Ureter (tissue), 1 donor: ENCODE data around the gene DBNDD2. TPM values are rescaled to one million over a fixed set of nuclear protein-coding genes. Genes with fewer than 3 reads are reported as not detected.

Experiments
- DNase-seq: peaks from one replicate; pipeline ENCODE4 v3.0.0-alpha.2; 2020; ENCODE audit warnings: low spot score
- total RNA-seq: library from RNA; stranded (reverse); gene quantifications from one replicate; pipeline ENCODE4 v1.2.4, GENCODE V29; 2023
- donor health status: DM: yes; HTN: yes; CAD: no.

The DBNDD2 gene
- total RNA-seq, 1 donor from 2014 or later: 63.0 TPM

DNA sequence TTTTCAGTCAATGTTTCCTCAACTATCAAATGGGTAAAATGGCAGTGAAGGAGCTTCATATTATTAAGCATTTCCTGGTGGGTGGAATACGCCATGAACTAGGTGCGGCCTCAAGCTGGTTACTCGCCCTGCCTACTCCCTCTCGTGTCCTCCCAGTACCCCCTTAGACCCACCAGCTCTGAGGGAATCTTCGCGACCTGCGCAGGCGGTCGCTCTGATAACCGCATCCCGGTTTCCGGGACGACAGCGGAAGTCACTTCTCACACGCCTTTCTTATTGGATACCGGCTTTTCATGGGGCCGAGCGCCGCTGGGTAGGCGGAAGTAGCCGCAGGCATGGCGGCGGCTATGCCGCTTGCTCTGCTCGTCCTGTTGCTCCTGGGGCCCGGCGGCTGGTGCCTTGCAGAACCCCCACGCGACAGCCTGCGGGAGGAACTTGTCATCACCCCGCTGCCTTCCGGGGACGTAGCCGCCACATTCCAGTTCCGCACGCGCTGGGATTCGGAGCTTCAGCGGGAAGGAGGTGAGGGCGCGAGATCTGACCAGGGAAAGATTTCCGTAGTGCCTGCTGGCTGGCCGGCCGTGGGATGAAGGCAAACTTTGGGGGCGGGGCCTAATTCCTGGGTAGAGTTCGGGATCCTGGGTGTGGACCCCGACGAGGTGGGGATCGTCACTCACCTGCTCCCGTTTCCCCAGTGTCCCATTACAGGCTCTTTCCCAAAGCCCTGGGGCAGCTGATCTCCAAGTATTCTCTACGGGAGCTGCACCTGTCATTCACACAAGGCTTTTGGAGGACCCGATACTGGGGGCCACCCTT is 7.9 kb downstream of the DBNDD2 start, which contains the start of gene PIGT:
Gene PIGT (plus strand): TSS at position 320 of the 816 bp plus-strand sequence. CDS start 16 bp downstream, at position 336.
- DNase-seq: peak; percentile 89

DNA sequence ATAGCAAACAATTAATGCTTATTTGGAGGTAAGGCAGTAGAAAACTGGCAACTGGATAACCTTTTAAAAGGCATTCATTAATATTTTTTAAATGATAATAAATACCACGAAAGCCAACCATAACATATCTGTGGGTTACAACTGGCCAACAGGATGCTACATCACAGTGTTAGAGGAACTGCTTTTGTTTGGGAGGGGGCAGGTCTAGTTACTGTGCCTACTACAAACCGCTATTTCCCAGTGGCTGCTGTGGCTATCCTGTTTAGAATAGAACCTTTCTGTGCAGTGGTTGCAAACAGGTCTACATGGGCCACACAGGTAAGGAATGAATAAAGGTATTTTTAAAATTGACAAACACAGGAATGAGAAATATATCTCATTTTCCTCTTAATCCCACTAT is 8.8 kb downstream of the DBNDD2 start:
- no peak for DNase-seq

DNA sequence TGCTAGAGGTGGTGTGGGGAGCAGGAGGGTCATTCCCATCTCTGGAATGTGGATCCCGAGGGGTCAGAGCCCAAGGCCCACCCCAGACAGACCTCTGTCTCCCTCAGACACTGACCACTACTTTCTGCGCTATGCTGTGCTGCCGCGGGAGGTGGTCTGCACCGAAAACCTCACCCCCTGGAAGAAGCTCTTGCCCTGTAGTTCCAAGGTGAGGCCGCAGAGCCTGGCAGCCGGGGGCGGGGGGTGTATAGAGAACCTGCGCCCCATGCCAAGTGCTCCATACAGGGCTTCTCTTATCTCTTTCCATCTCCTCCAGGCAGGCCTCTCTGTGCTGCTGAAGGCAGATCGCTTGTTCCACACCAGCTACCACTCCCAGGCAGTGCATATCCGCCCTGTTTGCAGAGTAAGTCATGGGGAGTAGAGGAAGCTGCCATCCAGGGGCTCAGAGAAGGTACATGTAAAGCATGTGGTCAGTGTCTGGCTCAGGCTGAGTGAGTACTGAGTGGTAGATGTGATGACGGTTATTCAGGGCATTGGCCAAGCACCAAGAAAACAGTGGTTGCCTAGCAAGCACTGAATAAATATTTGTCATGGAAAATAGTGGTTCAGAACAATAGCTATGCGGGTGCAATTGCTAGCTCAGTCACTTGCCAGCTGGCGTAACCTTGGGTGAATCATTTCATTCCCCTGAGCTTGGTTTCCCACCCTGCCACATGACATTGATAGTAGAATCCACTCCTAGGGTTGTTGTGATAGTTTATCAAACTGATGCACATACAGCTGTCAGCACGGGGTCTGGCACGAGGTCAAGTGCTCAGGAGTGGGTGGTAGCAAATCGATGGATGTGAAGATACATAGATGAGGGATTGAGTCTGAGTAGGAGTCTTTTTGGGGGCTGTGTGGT is 11.4 kb downstream of the DBNDD2 start:
- no peak for DNase-seq

DNA sequence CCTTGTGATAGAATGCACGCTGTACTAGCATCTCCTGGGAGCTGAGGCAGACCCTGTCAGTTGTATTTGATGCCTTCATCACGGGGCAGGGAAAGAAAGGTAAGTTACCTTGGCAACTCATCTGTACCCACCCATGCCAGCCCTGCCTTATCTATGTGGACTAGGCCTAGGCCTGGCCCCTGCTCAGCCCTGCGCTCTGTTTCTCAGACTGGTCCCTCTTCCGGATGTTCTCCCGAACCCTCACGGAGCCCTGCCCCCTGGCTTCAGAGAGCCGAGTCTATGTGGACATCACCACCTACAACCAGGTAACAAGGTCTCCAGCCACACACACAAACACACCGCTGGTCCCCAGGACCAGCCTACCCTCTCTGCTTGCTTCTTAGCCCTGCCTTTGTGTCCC is 12.0 kb downstream of the DBNDD2 start:
- DNase-seq: no peak

DNA sequence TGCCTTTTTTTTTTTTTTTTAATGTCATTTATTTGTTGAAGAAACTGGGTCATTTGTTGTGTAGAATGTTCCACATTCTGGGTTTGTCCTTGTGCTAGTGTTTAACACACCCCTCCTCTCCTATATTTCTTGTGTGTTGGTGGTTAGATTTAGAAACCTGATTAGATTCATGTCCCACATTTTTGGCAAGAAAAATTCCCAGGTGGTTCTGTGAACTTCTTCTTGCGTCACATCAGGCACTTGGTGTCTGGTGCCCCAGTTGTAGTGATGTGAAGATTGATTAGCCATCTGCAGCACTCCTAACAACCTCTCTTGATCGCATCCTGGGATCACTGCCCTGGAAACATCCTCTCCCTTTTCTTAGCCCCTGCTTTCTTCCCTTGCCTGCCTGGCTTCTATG is 15.6 kb downstream of the DBNDD2 start:
- no peak for DNase-seq

DNA sequence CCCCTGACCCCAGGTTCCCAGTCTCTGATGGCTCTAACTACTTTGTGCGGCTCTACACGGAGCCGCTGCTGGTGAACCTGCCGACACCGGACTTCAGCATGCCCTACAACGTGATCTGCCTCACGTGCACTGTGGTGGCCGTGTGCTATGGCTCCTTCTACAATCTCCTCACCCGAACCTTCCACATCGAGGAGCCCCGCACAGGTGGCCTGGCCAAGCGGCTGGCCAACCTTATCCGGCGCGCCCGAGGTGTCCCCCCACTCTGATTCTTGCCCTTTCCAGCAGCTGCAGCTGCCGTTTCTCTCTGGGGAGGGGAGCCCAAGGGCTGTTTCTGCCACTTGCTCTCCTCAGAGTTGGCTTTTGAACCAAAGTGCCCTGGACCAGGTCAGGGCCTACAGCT is 17.5 kb downstream of the DBNDD2 start:
- no peak for DNase-seq

DNA sequence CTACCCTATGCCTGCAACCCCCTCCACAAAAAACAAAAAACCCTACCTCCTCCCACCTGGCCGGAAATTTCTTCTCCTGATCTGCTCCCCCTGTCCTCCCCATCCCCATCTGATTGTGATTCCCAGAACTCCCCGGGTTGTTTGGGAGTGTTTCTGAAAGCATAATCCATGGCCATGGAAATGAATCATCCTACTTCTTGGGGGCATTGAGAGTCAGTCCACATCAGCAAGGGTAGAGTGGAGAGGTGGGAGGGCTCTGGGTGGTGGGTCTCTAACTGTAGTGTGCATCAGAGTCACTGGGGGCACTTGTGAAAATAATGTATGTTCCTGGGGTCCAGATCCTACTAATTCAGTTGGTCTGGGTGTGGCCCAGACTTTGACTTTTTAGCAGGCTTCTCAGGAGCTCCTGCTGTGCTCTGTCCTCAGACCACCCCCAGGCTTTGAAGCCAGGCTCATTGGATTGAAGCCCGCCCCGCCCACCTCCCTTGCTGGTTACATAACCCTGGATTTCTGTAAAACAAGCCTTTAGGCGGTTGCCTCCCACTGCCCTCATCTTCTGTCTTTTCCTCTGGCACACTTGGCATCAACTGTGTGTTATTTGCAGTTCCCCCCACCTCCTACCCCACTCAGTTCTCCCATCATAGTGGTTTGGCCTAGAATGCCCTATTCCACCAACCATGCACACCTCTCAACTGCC is 18.4 kb downstream of the DBNDD2 start:
- no peak for DNase-seq

DNA sequence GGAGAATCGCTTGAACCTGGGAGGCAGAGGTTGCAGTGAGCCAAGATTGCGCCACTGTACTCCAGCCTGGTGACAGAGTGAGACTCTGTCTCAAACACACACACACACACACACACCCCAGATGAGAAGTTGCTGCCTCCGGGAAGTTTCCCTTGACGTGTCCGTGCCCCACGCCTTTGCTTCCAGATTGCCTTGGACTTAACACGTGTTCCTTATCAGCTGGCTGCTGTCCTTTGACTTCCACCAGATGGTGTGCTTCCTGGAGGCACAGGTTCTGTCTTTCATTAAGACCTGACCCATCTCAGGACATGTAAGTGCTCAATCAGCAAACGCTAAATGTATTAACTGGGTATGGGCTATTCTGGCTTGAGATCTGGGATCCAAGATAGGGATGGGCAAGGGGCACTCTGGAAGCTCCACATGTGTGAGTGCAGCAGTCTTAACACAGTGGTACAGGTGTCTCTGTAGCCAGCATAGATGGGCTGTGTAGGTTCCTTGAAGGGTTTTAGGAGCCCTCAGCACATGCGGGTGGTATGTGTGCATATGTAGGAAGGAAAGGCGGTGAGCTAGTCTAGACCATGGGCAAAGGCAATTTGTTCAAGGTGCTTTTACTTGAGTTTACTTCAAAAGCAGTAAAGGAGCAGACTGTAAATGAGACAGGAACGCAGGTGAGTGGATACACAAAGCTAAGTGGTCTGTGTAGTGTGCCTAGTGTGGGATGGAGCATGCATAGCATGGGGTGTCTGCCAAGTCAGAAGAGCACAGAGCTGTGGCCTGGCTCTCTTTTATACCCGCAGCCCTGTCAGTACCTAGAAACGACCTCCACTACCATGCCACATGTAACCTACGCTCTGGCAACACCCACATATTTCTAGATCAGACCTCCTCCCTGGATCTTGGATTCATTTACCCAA is 19.4 kb downstream of the DBNDD2 start:
- DNase-seq: no peak

DNA sequence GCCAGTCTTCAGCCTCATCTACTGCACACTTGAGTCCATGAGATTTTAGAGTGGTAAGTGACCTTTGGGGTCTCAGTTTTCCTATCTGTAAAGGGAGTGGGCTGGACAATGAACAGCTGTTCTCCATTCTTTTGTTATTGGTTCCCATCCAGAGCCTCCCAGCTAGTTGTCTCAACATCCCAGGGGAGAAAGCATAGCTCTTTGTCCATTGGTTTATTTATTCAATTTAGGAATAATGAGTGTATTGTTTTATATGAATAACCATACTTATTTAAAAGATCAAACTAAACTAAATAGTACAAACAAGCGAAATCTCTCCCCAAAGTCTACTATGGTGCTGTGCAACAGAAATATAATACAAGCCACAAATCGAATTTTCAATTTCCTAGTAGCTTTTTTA is 21.5 kb downstream of the DBNDD2 start:
- no peak for DNase-seq

DNA sequence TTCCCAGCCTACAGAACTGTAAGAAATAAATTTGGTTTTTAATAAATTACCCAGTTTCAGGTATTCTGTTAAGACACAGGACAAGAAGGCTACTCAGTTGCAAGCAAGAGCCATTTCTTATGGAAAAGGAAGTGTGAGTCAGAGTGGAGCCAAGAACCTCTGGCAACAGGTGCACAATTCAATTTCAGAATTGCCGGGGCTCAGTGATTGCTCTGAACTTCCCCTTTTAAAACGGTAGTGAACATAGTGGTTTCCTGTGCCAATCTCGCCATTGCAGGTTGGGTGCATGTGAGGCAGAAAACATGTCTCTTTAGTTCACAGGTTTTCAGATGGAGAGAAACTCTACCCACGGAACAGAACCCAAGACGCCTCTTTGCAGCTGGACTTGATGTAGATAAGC is 24.2 kb downstream of the DBNDD2 start:
- DNase-seq: no peak

DNA sequence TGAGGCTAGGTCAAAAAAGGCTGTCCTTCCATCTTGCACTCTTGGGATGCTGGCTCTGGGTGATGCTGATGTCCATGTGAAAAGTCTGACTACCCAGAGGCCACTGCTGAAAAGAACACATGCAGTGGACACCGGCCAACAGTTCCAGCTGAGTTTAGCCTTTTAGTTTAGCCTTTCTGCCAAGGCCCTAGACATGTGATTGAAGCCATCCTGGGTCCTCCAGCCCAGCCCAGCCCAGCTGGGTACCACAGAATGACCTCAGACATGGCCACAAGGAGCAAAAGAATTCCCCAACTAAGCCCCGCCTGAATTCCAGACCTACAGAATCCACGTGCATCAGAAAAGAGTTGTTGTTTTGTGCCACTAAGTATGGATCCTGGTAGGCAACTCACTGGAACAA is 25.2 kb downstream of the DBNDD2 start:
- DNase-seq: no peak

DNA sequence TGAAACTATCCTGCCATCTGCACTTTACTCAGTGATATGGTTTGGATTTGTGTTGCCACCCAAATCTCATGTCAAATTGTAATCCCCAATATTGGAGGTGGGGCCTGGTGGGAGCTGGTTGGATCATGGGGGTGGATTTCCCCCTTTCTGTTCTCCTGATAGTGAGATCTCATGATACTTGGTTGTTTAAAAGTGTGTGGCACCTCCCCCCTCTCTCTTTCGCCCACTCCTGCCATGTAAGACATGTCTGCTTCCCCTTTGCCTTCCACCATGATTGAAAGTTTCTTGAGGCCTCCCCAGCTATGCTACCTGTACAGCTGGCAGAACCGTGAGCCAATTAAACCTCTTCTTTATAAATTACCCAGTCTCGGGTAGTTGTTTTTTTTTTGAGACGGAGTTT is 25.9 kb downstream of the DBNDD2 start:
- DNase-seq: no peak

DNA sequence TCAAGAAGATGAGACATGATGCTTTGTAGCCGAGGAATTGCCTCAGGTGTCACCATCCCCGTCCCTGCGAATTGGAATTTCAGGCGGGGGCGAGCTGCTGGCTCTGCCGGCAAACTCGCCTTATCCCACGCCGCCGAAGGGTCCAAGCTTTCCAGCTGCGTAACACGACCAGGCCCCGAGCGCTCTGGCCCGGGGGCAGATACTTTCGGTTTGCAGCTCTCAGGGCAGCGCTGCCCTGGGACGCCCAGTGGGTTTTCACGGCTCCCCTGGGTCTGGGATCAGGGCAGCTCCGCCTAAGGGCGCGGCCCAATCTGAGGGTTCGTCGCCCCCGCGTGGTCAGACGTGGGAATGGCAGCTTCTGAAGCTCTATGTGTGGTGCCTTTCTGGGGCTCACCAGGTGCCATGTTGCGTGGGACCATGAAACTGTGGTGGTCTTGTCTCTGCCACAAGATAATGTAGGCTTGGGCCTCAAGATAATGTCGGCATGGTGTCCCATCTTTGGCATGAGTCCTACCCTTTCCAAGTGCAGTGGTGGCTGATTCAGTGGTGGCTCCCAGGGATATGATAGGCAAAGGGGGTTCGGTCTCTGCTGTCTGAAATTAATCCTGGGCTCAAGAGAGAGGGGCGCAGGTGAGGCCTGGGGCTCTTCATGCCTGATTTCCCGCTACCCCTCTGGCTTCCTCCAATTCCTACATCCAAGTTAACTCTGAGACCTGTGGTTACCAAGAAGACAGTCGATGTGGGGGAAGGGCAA is 28.8 kb downstream of the DBNDD2 start:
- DNase-seq: peak; percentile 91

DNA sequence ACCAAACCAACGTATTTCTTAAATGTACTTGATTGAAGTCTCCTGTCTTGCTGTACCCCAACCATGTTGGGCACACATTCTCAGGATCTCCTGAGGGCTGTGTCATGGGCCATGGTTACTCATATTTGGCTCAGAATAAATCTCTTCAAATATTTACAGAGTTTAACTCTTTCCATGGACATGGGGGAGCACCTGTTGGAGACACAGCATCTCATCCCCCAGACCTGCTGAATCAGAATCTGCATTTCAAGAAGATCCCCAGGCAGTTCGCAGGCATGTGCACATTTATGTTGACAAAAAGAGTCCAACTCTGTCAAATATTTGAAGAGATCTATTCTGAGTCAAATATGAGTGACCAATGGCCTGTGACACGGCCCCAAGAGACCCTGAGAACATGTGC is 32.3 kb downstream of the DBNDD2 start:
- no peak for DNase-seq

DNA sequence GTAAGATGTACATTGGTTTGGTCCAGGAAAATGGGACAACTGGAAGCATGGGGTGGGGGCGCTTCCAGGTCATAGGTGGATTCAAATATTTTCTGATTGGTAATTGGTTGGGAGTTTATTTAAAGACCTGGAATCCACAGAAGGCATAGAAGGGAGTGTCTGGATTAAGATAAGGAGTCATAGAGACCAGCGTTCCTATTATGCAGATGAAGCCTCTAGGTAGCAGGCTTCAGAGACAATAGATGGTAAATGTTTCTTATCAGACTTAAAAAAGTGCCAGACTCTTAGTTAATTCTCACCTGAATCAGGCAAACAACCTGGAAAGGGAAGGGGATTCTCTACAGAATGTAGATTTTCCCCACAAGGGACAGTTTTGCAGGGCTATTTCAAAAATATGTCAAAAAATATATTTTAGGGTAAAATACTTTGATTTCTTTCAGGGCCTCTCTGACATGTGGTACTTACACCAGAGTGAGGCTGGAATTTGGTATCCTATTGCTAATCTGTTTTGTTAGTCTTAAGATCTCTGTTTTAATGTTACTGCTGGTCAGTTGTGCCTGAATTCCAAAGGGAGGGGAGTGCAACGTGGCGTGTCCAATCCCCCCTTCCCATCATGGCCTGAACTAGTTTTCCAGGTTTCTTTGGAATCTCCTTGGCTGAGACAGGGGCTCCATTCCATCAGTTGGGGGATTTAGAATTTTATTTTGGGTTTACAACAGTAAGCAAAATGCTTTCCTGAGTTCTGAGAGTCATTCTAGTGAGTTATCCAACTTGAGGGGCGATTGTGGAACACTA is 33.0 kb downstream of the DBNDD2 start:
- DNase-seq: no peak

DNA sequence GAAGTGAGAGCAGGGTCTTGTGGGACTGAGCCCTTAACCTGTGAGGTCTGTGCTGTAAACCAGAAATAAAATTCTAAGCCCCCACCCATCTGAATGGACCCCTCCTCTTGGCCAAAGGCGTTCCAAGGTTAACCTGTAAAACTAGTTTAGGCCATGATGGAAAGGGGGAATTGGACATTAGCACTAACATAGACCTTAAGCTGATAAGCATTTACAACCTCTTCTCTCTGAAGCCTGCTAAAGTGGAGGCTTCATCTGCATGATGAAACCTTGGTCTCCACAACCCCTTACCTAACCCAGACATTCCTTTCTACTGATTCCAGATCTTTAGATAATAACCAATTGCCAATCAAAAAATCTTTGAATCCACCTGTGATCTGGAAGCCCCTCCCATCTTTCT is 33.7 kb downstream of the DBNDD2 start:
- no peak for DNase-seq

DNA sequence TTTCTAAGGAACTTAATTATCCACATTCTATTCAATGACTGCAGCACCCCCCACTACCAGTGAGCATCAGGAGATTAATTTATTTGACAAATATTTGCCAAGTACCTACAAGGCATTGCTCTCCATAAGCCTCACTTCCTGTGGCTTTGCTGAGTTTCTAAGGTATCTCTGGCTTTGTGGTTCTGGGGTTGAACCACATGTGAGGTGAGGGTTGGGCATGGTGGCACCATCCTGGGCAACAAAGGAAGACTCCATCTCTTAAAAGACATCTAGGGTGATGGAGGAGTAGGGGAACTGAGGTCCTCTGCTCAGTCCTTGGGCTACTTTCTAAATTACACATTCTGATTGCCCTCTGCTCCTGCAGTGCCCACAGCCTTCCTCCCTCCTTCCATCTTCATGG is 36.0 kb downstream of the DBNDD2 start:
- no peak for DNase-seq

DNA sequence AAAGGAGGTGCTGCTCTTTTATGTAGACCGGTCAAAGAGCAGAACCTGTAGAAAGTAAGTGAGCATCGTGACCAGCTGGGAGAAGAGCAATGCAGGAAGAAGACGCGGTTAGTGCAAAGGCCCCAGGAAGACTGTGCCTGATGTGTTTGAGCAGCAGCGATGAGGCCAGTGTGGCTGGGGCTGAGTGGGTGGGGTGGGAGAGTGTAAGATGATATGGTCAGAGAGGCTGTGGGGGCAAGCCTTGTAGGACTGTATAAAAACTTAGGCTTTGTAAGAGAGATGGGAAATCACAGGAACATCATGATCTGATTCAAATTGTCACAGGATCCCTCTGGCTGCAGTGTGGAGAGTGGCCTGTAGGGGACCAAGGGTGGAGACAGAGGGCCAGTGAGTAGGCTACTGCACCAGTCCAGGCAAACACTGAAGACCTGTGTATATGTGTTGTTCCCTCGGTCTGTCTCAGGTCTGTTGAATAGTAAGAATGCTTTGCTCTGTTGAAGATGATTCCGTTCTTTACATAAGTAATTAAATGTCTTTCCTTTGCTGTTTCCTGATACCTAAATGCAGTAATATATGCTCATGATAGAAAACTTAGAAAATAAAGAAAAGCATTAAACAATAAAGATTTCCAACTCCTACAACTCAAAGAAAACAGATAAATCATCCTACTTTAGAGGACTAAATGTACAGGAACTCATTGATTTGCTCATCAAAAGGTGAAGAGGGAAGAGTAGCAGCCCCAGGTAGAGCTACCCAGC is 37.9 kb downstream of the DBNDD2 start:
- DNase-seq: no peak

DNA sequence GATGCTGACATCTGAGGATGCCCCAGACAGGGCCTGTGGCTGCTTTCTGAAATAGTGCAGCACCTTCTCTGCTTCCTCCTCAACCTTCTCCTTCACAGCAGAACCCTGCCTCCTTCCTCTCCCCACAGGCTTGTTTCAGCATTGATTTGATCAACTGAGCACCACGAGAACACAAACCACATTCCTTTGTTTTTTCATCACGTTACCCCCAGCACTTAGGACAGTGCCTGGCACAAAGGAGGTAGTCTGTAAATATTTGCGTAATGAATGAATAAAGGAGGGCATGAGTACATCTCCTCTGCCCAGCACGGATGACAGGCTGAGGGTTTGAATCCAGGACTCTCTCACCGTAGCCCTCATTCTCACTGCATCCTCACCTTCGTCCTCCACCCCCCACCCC is 40.2 kb downstream of the DBNDD2 start:
- no peak for DNase-seq
